K562 (cell line): ENCODE data around the gene SAMD15. TPM values are rescaled to one million over a fixed set of nuclear protein-coding genes. Genes with fewer than 3 reads are reported as not detected.

Experiments
- DPF2 ChIP-seq: fragments of 450-650 bp; IDR thresholded peaks from 2 replicates; pipeline ENCODE4 v1.6.1; 2016
- FOS ChIP-seq: IDR thresholded peaks from 3 replicates; pipeline ENCODE4 v1.6.1; 2011; ENCODE audit not compliant: insufficient read length; ENCODE audit errors: extremely low read depth
- GABPB2 ChIP-seq: fragments of 250-450 bp; sonication (Bioruptor Pico); conservative IDR thresholded peaks from 2 replicates; pipeline ENCODE4 v1.5.1; 2021; ENCODE audit warnings: mild to moderate bottlenecking
- GTF2A2 ChIP-seq: IDR thresholded peaks from 2 replicates; pipeline ENCODE4 v1.6.1; 2016; ENCODE audit warnings: mild to moderate bottlenecking, missing genetic modification characterization, missing compliant biosample characterization
- GTF2F1 ChIP-seq: IDR thresholded peaks from 2 replicates; pipeline ENCODE4 v1.6.1; 2011; ENCODE audit warnings: low read depth, low read length, improper control_type of control experiment
- HDAC1 ChIP-seq, 2 experiments: fragments of 450-650 bp; IDR thresholded peaks; 2 replicates each; pipeline ENCODE4 v1.6.1; 2016 to 2017; ENCODE audit warnings: inconsistent platforms in 1 of 2, mild to moderate bottlenecking in 1 of 2, moderate library complexity in 1 of 2
- HDAC6 ChIP-seq: IDR thresholded peaks from 2 replicates; pipeline ENCODE4 v1.6.1; 2012; ENCODE audit warnings: low read depth, mild to moderate bottlenecking, control low read depth, inconsistent platforms, low read length, moderate library complexity
- HDGF ChIP-seq: fragments of 450-650 bp; IDR thresholded peaks from 2 replicates; pipeline ENCODE4 v1.6.1; 2016
- KLF16 ChIP-seq: IDR thresholded peaks from 2 replicates; pipeline ENCODE4 v1.6.1; 2016; ENCODE audit warnings: antibody characterized with exemption
- PCBP1 ChIP-seq: fragments of 200-400 bp; formaldehyde crosslinking; IDR thresholded peaks from 2 replicates; pipeline ENCODE4 v1.6.1; 2018; ENCODE audit warnings: mild to moderate bottlenecking, low read depth, low read length; ENCODE audit not compliant: poor library complexity, severe bottlenecking
- RBM14 ChIP-seq: fragments of 200-400 bp; formaldehyde crosslinking; IDR thresholded peaks from 2 replicates; pipeline ENCODE4 v1.6.1; 2018; ENCODE audit warnings: low read depth, mild to moderate bottlenecking, low read length, moderate library complexity, borderline replicate concordance; ENCODE audit not compliant: insufficient read depth
- STAT5B ChIP-seq: fragments of 250-450 bp; sonication (Bioruptor Pico); IDR thresholded peaks from 2 replicates; pipeline ENCODE4 v1.8.0; 2021; ENCODE audit warnings: mild to moderate bottlenecking, inconsistent platforms
- TCF3 ChIP-seq: sonication (generic); formaldehyde crosslinking; IDR thresholded peaks from 2 replicates; pipeline ENCODE4 v1.4.0; 2020; ENCODE audit warnings: mild to moderate bottlenecking, missing genetic modification reagents
- U2AF1 ChIP-seq: fragments of 200-400 bp; formaldehyde crosslinking; optimal IDR thresholded peaks from 2 replicates; pipeline ENCODE3; 2017; ENCODE audit warnings: mild to moderate bottlenecking, low read depth, low read length, moderate library complexity
- ZBTB17 ChIP-seq: fragments of 450-650 bp; formaldehyde crosslinking; IDR thresholded peaks from 2 replicates; pipeline ENCODE4 v1.4.0; 2020; ENCODE audit warnings: mild to moderate bottlenecking
- ZNF584 ChIP-seq: fragments of 200-800 bp; sonication (Bioruptor generic); IDR thresholded peaks from 2 replicates; pipeline ENCODE4 v1.6.1; 2016; ENCODE audit warnings: low read depth, mild to moderate bottlenecking, missing genetic modification characterization, missing compliant biosample characterization
- ZNF75A ChIP-seq: fragments of 450-650 bp; formaldehyde crosslinking; IDR thresholded peaks from 2 replicates; pipeline ENCODE4 v1.4.0; 2020; ENCODE audit warnings: mild to moderate bottlenecking
- polyA plus RNA-seq, 8 experiments: library from polyadenylated mRNA; depleted of rRNA in 4 of 8; stranded (reverse) in 5 of 8; unstranded in 3 of 8; fragments of >200 nt; fragmentation: Nextera tagmentation in 2 of 8; fragmentation: Illumina TruSeq in 1 of 8; extraction: Ambion mirVana in 2 of 8; extraction: Trizol in 1 of 8; gene quantifications; 2 replicates each; pipeline versions ENCODE4 v1.2.1 to v1.2.3, GENCODE V29; 2011 to 2014; ENCODE audit warnings: inconsistent platforms in 1 of 8, missing spikeins in 1 of 8
- total RNA-seq, 7 experiments: library from RNA; depleted of rRNA in 6 of 7; stranded (reverse); fragments of >200 nt in 6 of 7; fragmentation: Illumina TruSeq in 2 of 7; extraction: Trizol in 2 of 7; gene quantifications; 2 replicates each; pipeline versions ENCODE4 v1.2.1 to v1.2.3, GENCODE V29; 2011 to 2021; ENCODE audit warnings: low replicate concordance in 1 of 7
- TF ChIP-seq, protein P1 (sequence below): sonication (generic); formaldehyde crosslinking; IDR thresholded peaks from 2 replicates; pipeline ENCODE4 v1.8.0; 2022; ENCODE audit warnings: mild to moderate bottlenecking, missing genetic modification reagents
- TF ChIP-seq, protein P2 (sequence below): fragments of 450-650 bp; formaldehyde crosslinking; IDR thresholded peaks from 2 replicates; pipeline ENCODE4 v1.4.0; 2020; ENCODE audit warnings: mild to moderate bottlenecking, mixed read lengths
- TF ChIP-seq, protein P3 (sequence below): sonication (generic); formaldehyde crosslinking; IDR thresholded peaks from 2 replicates; pipeline ENCODE4 v1.8.1; 2023; ENCODE audit warnings: mild to moderate bottlenecking, missing genetic modification reagents, moderate library complexity
- TF ChIP-seq, protein P4 (sequence below): fragments of 250-450 bp; sonication (Bioruptor Pico); IDR thresholded peaks from 2 replicates; pipeline ENCODE4 v1.8.0; 2022; ENCODE audit warnings: inconsistent platforms
- TF ChIP-seq, protein P5 (sequence below): IDR thresholded peaks from 3 replicates; pipeline ENCODE4 v1.6.1; 2011; ENCODE audit warnings: borderline replicate concordance, mild to moderate bottlenecking, moderate library complexity; ENCODE audit not compliant: insufficient read length; ENCODE audit errors: extremely low read depth

SAMD15 gene
- total and polyA plus RNA-seq, 9 of the 15 experiments (the other 6 are each of a cell fraction or from before 2014, with no cell fraction given): 0.18 to 0.54 (median 0.25) TPM

DNA sequence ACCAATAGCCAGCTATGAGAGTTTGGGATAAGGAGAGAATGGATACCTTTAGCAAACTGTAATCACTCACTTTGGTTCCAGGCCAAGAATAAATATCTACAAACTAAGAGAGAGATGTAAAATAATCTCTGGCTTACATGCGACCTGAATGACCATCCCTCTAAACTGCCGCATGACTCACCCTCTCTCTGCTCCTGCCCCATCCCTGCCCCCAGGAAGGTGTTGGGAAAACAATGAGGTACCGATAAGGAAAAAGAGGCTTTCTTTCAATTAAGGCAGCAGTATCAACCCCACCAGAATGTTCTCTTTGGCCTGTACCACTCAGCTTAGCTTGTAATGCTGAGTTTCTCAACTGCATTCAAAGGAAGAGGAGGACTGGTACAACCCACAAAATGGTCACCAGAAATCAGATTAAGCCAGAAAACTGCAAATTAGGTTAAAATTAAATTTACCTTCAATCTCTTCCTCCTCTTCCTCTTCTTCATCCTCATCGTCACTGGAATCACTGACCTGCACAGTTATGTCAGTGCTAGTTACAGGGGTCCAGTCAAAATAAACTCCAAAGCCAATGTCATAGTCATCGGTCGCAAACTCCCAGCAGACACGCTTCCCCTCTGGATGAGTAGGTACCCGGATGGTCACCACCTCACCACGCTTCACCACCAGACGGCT, 34.3 kb upstream of the SAMD15 start (continued):
- TF ChIP-seq, protein P1, sequence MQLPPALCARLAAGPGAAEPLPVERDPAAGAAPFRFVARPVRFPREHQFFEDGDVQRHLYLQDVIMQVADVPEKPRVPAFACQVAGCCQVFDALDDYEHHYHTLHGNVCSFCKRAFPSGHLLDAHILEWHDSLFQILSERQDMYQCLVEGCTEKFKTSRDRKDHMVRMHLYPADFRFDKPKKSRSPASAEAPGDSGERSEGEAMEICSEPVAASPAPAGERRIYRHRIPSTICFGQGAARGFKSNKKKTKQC (CRISPR knock-in tag): no peak
- TF ChIP-seq ZBTB17: no peak
- no peak for TF ChIP-seq FOS
- no peak for TF ChIP-seq ZNF75A
- TF ChIP-seq, protein P2, sequence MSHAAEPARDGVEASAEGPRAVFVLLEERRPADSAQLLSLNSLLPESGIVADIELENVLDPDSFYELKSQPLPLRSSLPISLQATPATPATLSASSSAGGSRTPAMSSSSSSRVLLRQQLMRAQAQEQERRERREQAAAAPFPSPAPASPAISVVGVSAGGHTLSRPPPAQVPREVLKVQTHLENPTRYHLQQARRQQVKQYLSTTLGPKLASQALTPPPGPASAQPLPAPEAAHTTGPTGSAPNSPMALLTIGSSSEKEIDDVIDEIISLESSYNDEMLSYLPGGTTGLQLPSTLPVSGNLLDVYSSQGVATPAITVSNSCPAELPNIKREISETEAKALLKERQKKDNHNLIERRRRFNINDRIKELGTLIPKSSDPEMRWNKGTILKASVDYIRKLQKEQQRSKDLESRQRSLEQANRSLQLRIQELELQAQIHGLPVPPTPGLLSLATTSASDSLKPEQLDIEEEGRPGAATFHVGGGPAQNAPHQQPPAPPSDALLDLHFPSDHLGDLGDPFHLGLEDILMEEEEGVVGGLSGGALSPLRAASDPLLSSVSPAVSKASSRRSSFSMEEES (CRISPR knock-in tag): no peak
- peak; percentile 48; the same call in 1 of the 2 replicates for TF ChIP-seq DPF2
- TF ChIP-seq, protein P3, sequence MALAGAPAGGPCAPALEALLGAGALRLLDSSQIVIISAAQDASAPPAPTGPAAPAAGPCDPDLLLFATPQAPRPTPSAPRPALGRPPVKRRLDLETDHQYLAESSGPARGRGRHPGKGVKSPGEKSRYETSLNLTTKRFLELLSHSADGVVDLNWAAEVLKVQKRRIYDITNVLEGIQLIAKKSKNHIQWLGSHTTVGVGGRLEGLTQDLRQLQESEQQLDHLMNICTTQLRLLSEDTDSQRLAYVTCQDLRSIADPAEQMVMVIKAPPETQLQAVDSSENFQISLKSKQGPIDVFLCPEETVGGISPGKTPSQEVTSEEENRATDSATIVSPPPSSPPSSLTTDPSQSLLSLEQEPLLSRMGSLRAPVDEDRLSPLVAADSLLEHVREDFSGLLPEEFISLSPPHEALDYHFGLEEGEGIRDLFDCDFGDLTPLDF (CRISPR knock-in tag): no peak
- no peak for TF ChIP-seq HDGF
- no peak for TF ChIP-seq GTF2F1
- TF ChIP-seq STAT5B (CRISPR knock-in tag): no peak
- no peak for TF ChIP-seq HDAC6
- no peak for TF ChIP-seq GABPB2 (CRISPR knock-in tag)
- TF ChIP-seq, protein P4, sequence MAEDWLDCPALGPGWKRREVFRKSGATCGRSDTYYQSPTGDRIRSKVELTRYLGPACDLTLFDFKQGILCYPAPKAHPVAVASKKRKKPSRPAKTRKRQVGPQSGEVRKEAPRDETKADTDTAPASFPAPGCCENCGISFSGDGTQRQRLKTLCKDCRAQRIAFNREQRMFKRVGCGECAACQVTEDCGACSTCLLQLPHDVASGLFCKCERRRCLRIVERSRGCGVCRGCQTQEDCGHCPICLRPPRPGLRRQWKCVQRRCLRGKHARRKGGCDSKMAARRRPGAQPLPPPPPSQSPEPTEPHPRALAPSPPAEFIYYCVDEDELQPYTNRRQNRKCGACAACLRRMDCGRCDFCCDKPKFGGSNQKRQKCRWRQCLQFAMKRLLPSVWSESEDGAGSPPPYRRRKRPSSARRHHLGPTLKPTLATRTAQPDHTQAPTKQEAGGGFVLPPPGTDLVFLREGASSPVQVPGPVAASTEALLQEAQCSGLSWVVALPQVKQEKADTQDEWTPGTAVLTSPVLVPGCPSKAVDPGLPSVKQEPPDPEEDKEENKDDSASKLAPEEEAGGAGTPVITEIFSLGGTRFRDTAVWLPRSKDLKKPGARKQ: no peak
- TF ChIP-seq RBM14: no peak
- no peak for TF ChIP-seq ZNF584 (CRISPR knock-in tag)
- no peak for TF ChIP-seq GTF2A2 (tag)
- TF ChIP-seq, protein P5, sequence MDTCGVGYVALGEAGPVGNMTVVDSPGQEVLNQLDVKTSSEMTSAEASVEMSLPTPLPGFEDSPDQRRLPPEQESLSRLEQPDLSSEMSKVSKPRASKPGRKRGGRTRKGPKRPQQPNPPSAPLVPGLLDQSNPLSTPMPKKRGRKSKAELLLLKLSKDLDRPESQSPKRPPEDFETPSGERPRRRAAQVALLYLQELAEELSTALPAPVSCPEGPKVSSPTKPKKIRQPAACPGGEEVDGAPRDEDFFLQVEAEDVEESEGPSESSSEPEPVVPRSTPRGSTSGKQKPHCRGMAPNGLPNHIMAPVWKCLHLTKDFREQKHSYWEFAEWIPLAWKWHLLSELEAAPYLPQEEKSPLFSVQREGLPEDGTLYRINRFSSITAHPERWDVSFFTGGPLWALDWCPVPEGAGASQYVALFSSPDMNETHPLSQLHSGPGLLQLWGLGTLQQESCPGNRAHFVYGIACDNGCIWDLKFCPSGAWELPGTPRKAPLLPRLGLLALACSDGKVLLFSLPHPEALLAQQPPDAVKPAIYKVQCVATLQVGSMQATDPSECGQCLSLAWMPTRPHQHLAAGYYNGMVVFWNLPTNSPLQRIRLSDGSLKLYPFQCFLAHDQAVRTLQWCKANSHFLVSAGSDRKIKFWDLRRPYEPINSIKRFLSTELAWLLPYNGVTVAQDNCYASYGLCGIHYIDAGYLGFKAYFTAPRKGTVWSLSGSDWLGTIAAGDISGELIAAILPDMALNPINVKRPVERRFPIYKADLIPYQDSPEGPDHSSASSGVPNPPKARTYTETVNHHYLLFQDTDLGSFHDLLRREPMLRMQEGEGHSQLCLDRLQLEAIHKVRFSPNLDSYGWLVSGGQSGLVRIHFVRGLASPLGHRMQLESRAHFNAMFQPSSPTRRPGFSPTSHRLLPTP: no peak
- TF ChIP-seq TCF3 (CRISPR knock-in tag): peak; percentile 81
- TF ChIP-seq HDAC1 (IDR thresholded peaks at IDR 0.05): no peak
- TF ChIP-seq KLF16: no peak
- no peak for TF ChIP-seq PCBP1
- no peak for TF ChIP-seq U2AF1
